DND-41 (cell line): ENCODE data around the gene ZNF548.

Experiments
- ATAC-seq: fragments of 200-7000 bp; cut with Tn5 transposase; 3 replicates; pipeline ENCODE4 v1.9.1; 2021; ENCODE audit warnings: low read depth; ENCODE audit not compliant: insufficient read depth
- DNase-seq: peaks from one replicate; pipeline ENCODE4 v3.0.0-alpha.2; 2020
- H2AFZ ChIP-seq: 2 replicates; pipeline ENCODE4 v1.6.0; 2012; ENCODE audit warnings: low read depth, low read length
- H3K27ac ChIP-seq: 2 replicates; pipeline ENCODE4 v1.5.1; 2012; ENCODE audit warnings: low read length, inconsistent platforms
- H3K27me3 ChIP-seq: fragments of 200-600 bp; sonication (generic); 2 replicates; pipeline ENCODE4 v1.6.0; 2012; ENCODE audit warnings: low read length, mild to moderate bottlenecking, inconsistent platforms; ENCODE audit not compliant: insufficient read depth, poor library complexity
- H3K36me3 ChIP-seq: 2 replicates; pipeline ENCODE4 v1.5.1; 2012; ENCODE audit warnings: low read length, inconsistent platforms; ENCODE audit not compliant: insufficient read depth
- H3K4me1 ChIP-seq: 2 replicates; pipeline ENCODE4 v1.5.1; 2012; ENCODE audit warnings: mild to moderate bottlenecking, low read length; ENCODE audit not compliant: insufficient read depth
- H3K4me2 ChIP-seq: 2 replicates; pipeline ENCODE4 v1.6.0; 2012; ENCODE audit warnings: mild to moderate bottlenecking, moderate library complexity, low read length, inconsistent platforms; ENCODE audit not compliant: insufficient read depth
- H3K4me3 ChIP-seq, 2 experiments: fragments of 200-600 bp in 1 of 2; shearing (Covaris generic) in 1 of 2; 2 replicates each; pipeline ENCODE4 v1.5.1; 2012 to 2016; ENCODE audit warnings: inconsistent platforms in 2 of 2, low read length in 2 of 2, mild to moderate bottlenecking in 2 of 2, low read depth in 1 of 2, moderate library complexity in 1 of 2
- H3K79me2 ChIP-seq: 2 replicates; pipeline ENCODE4 v1.6.0; 2012; ENCODE audit warnings: low read length, inconsistent platforms; ENCODE audit not compliant: insufficient read depth
- H3K9ac ChIP-seq: 2 replicates; pipeline ENCODE4 v1.6.0; 2012; ENCODE audit warnings: low read depth, mild to moderate bottlenecking, inconsistent platforms, low read length, moderate library complexity
- H3K9me3 ChIP-seq: 2 replicates; pipeline ENCODE4 v1.5.1; 2012; ENCODE audit warnings: low read length, moderate library complexity, mild to moderate bottlenecking, inconsistent platforms; ENCODE audit not compliant: insufficient read depth, severe bottlenecking
- H4K20me1 ChIP-seq: 2 replicates; pipeline ENCODE4 v1.6.0; 2012; ENCODE audit warnings: low read length; ENCODE audit not compliant: insufficient read depth
- CTCF ChIP-seq: IDR thresholded peaks from 2 replicates; pipeline ENCODE4 v1.5.1; 2012; ENCODE audit warnings: borderline replicate concordance, low read length, moderate library complexity, mild to moderate bottlenecking; ENCODE audit not compliant: poor library complexity, severe bottlenecking; ENCODE audit errors: extremely low read depth
- EZH2 ChIP-seq: IDR thresholded peaks from 3 replicates; pipeline ENCODE4 v1.6.1; 2012; ENCODE audit warnings: borderline replicate concordance, low read depth, mild to moderate bottlenecking, moderate library complexity, low read length, inconsistent platforms; ENCODE audit not compliant: severe bottlenecking

Gene ZNF548

GRCh38 chr19:57398868-57399267 is 9.2 kb downstream of the ZNF548 start:
- Histone ChIP-seq H2AFZ (no peak overlapping the region), H3K79me2 (peaks cover 33% of the 10 kb centered on the region), H3K4me1 (no peaks in the 10 kb centered on the region), H3K4me2 (no peak overlapping the region), H3K27me3 (no peaks in the 10 kb centered on the region), H3K36me3 (peaks cover 68% of the 10 kb centered on the region), H3K4me3 (no peak overlapping the region), H3K27ac (no peak overlapping the region), H3K9me3 (peaks cover 17% of the 10 kb centered on the region), H3K9ac (no peak overlapping the region), H4K20me1 (peaks cover 8% of the 10 kb centered on the region; the same call in 1 of the 2 replicates)
- no peak for DNase-seq
- ATAC-seq: no peak
- TF ChIP-seq CTCF (no peak), EZH2 (no peak)

- Histone ChIP-seq H3K27ac (no peak overlapping the region), H3K27me3 (no peaks in the 10 kb centered on the region), H3K36me3 (peaks cover 23% of the 10 kb centered on the region), H3K79me2 (no peaks in the 10 kb centered on the region), H4K20me1 (no peaks in the 10 kb centered on the region), H3K4me1 (no peaks in the 10 kb centered on the region), H3K9ac (no peak overlapping the region), H2AFZ (no peak overlapping the region), H3K9me3 (peaks cover 13% of the 10 kb centered on the region), H3K4me2 (no peak overlapping the region), H3K4me3 (no peak overlapping the region)
- no peak for TF ChIP-seq CTCF
- TF ChIP-seq EZH2: no peak
- DNase-seq: no peak
- no peak for ATAC-seq
Observed at GRCh38 chr19:57403737-57404563, 14.3 kb downstream of the ZNF548 start.

GRCh38 chr19:57406516-57407123 is 17.0 kb downstream of the ZNF548 start:
- ATAC-seq (peak; percentile 60), DNase-seq (peak; percentile 77)
- peaks cover 16% of the 10 kb centered on the region for H3K36me3 ChIP-seq
- no peaks in the 10 kb centered on the region for H4K20me1 ChIP-seq
- H3K27ac ChIP-seq: no peak overlapping the region
- no peak overlapping the region for H2AFZ ChIP-seq
- peaks cover 13% of the 10 kb centered on the region for H3K9me3 ChIP-seq
- H3K4me2 ChIP-seq: no peak overlapping the region
- peaks cover 7% of the 10 kb centered on the region for H3K79me2 ChIP-seq
- no peaks in the 10 kb centered on the region for H3K27me3 ChIP-seq
- H3K9ac ChIP-seq: no peak overlapping the region
- peak; percentile 94 for TF ChIP-seq CTCF
- TF ChIP-seq EZH2: no peak
- H3K4me1 ChIP-seq: peaks cover 10% of the 10 kb centered on the region
- H3K4me3 ChIP-seq: no peak overlapping the region
